ENCODE results near the gene TCF19. TPM values are rescaled to one million over a fixed set of nuclear protein-coding genes. Genes with fewer than 3 reads are reported as not detected.
"Not testable (repeated sequence)": the region's sequence is repeated elsewhere in the genome, so short reads cannot be mapped to it uniquely, and the experiment has no call there.

TCF19 gene
- total RNA-seq, 1 donor from 2014 or later, result 5.6 TPM

- intact Hi-C loops (cut with micrococcal nuclease), result loop anchor here (5.0 kb wide), 1 partner anchor 57 kb away; the partner anchor contains the start of gene PSORS1C2
- ATAC-seq (no peak), DNase-seq (no peak)
These were observed 35.9 kb downstream of the TCF19 start for GRCh38 chr6:31194061-31194834.

GRCh38 chr6:31195308-31195979 lies 37.1 kb downstream of the TCF19 start:
- intact Hi-C loops (cut with micrococcal nuclease); ATAC-seq; DNase-seq: not testable (repeated sequence)

- DNase-seq, ATAC-seq: not testable (repeated sequence)
- intact Hi-C loops (cut with micrococcal nuclease), result loop anchor here (2.0 kb wide), 1 partner anchor 170 kb away; no protein-coding TSS in a partner anchor
These were observed 38.0 kb downstream of the TCF19 start for GRCh38 chr6:31196251-31197022.

GRCh38 chr6:31197559-31198305 lies 39.3 kb downstream of the TCF19 start:
- DNase-seq, result peak; percentile 93
- ATAC-seq, result peak; percentile 89
- intact Hi-C loops (cut with micrococcal nuclease), result loop anchor here (2.0 kb wide), 1 partner anchor 169 kb away; no protein-coding TSS in a partner anchor

- DNase-seq; intact Hi-C loops (cut with micrococcal nuclease); ATAC-seq: not testable (repeated sequence)
These were observed 40.7 kb downstream of the TCF19 start for GRCh38 chr6:31199105-31199452.

GRCh38 chr6:31202259-31203166 lies 44.1 kb downstream of the TCF19 start:
- DNase-seq (no peak), ATAC-seq (no peak)
- intact Hi-C loops (cut with micrococcal nuclease), result no loop called here

- ATAC-seq (peak; percentile 18), DNase-seq (no peak)
- intact Hi-C loops (cut with micrococcal nuclease), result no loop called here
These were observed 45.1 kb downstream of the TCF19 start for GRCh38 chr6:31203345-31203979.

- ATAC-seq (no peak), DNase-seq (no peak)
- intact Hi-C loops (cut with micrococcal nuclease), result no loop called here
These were observed 46.4 kb downstream of the TCF19 start for GRCh38 chr6:31204751-31205145.

- intact Hi-C loops (cut with micrococcal nuclease), result no loop called here
- DNase-seq (no peak), ATAC-seq (no peak)
These were observed 47.2 kb downstream of the TCF19 start for GRCh38 chr6:31205638-31206037.

- DNase-seq (no peak), ATAC-seq (peak; percentile 16)
- intact Hi-C loops (cut with micrococcal nuclease), result no loop called here
These were observed 50.1 kb downstream of the TCF19 start for GRCh38 chr6:31208506-31208905.

GRCh38 chr6:31209137-31209536 lies 50.7 kb downstream of the TCF19 start:
- DNase-seq, result no peak
- ATAC-seq, result no peak
- intact Hi-C loops (cut with micrococcal nuclease), result no loop called here

- intact Hi-C loops (cut with micrococcal nuclease), result no loop called here
- peak; percentile 76 for ATAC-seq
- no peak for DNase-seq
These were observed 51.7 kb downstream of the TCF19 start for GRCh38 chr6:31210123-31210522.

GRCh38 chr6:31210741-31211532 lies 52.5 kb downstream of the TCF19 start:
- no peak for DNase-seq

More at GRCh38 chr6:31210741-31211532, 52.5 kb downstream of the TCF19 start:
- no peak for ATAC-seq
- intact Hi-C loops (cut with micrococcal nuclease), result no loop called here

All from left ventricle myocardium superior (tissue), 1 donor.